Trophoblast cell (in vitro differentiated cells and primary cell): ENCODE results near the gene COX7B2.

ENCODE experiments used
- DNase-seq, 2 donors: peaks; one replicate each; pipeline ENCODE4 v3.0.0-alpha.2; 2016
- H2AFZ ChIP-seq: 2 replicates; pipeline ENCODE4 v1.6.1; 2013; ENCODE audit warnings: low read length, moderate library complexity, mild to moderate bottlenecking; ENCODE audit not compliant: insufficient read depth, poor library complexity
- H2AK5ac ChIP-seq: 2 replicates; pipeline ENCODE4 v1.6.1; 2013; ENCODE audit warnings: mild to moderate bottlenecking, low read length
- H2BK120ac ChIP-seq: 2 replicates; pipeline ENCODE4 v1.6.1; 2013; ENCODE audit warnings: low read length, mild to moderate bottlenecking, moderate library complexity; ENCODE audit not compliant: insufficient read depth, poor library complexity
- H2BK12ac ChIP-seq: 2 replicates; pipeline ENCODE4 v1.6.1; 2013; ENCODE audit warnings: mild to moderate bottlenecking, low read length, moderate library complexity
- H2BK5ac ChIP-seq: 2 replicates; pipeline ENCODE4 v1.6.1; 2013; ENCODE audit warnings: low read length, low read depth, moderate library complexity, mild to moderate bottlenecking; ENCODE audit not compliant: poor library complexity
- H3K14ac ChIP-seq: 2 replicates; pipeline ENCODE4 v1.6.1; 2013; ENCODE audit warnings: mild to moderate bottlenecking, low read length
- H3K18ac ChIP-seq: 2 replicates; pipeline ENCODE4 v1.6.1; 2013; ENCODE audit warnings: mild to moderate bottlenecking, low read length
- H3K23ac ChIP-seq: 2 replicates; pipeline ENCODE4 v1.6.1; 2013; ENCODE audit warnings: low read length
- H3K27ac ChIP-seq: 2 replicates; pipeline ENCODE4 v1.5.1; 2013; ENCODE audit warnings: low read depth, mild to moderate bottlenecking, inconsistent platforms, low read length, moderate library complexity
- H3K27me3 ChIP-seq: 2 replicates; pipeline ENCODE4 v1.6.1; 2013; ENCODE audit warnings: inconsistent platforms, mild to moderate bottlenecking, low read length, moderate library complexity; ENCODE audit not compliant: insufficient read depth
- H3K36me3 ChIP-seq, 2 experiments: 1 replicate in 1 of 2; 2 replicates in 1 of 2; pipeline ENCODE4 v1.6.1; 2013; ENCODE audit warnings: low read length in 2 of 2, mild to moderate bottlenecking in 2 of 2, moderate library complexity in 1 of 2; ENCODE audit not compliant: insufficient read depth in 2 of 2, control insufficient read depth in 1 of 2
- H3K4ac ChIP-seq: 2 replicates; pipeline ENCODE4 v1.6.1; 2013; ENCODE audit warnings: low read depth, mild to moderate bottlenecking, low read length, moderate library complexity
- H3K4me1 ChIP-seq, 2 experiments: 1 replicate in 1 of 2; 2 replicates in 1 of 2; pipeline ENCODE4 v1.6.1; 2013; ENCODE audit warnings: low read length in 2 of 2, mild to moderate bottlenecking in 2 of 2, moderate library complexity in 1 of 2; ENCODE audit not compliant: insufficient read depth in 2 of 2, control insufficient read depth in 1 of 2
- H3K4me2 ChIP-seq: 2 replicates; pipeline ENCODE4 v1.6.1; 2013; ENCODE audit warnings: inconsistent platforms, mild to moderate bottlenecking, low read length, moderate library complexity
- H3K4me3 ChIP-seq: 2 replicates; pipeline ENCODE4 v1.5.1; 2013; ENCODE audit warnings: mild to moderate bottlenecking, low read depth, low read length, inconsistent platforms
- H3K79me1 ChIP-seq: one replicate; pipeline ENCODE4 v1.6.1; 2013; ENCODE audit warnings: low read length
- H3K79me2 ChIP-seq: 2 replicates; pipeline ENCODE4 v1.6.1; 2013; ENCODE audit warnings: low read length, mild to moderate bottlenecking; ENCODE audit not compliant: control insufficient read depth, insufficient read depth, poor library complexity
- H3K9ac ChIP-seq: 2 replicates; pipeline ENCODE4 v1.6.1; 2013; ENCODE audit warnings: mild to moderate bottlenecking, low read length
- H3K9me3 ChIP-seq: 2 replicates; pipeline ENCODE4 v1.6.1; 2013; ENCODE audit warnings: low read depth, mild to moderate bottlenecking, control low read depth, inconsistent platforms, low read length; ENCODE audit not compliant: insufficient read depth
- H4K12ac ChIP-seq: 2 replicates; pipeline ENCODE4 v1.6.1; 2013; ENCODE audit warnings: low read depth, mild to moderate bottlenecking, low read length, moderate library complexity
- H4K8ac ChIP-seq: 2 replicates; pipeline ENCODE4 v1.6.1; 2013; ENCODE audit warnings: low read depth, mild to moderate bottlenecking, low read length, moderate library complexity
- H4K91ac ChIP-seq: one replicate; pipeline ENCODE4 v1.6.1; 2013; ENCODE audit warnings: low read depth, mild to moderate bottlenecking, low read length, moderate library complexity
- WGBS: extraction: QIAGEN DNeasy Blood & Tissue Kit; methylation state at CpG from one replicate; pipeline ENCODE4 v1.1.7; 2013; ENCODE audit warnings: missing lambda C conversion rate; ENCODE audit not compliant: insufficient read length, insufficient coverage; ENCODE audit errors: extremely low coverage; 5-methylcytosine and 5-hydroxymethylcytosine counted together

The COX7B2 gene

GRCh38 chr4:46908148-46908547 lies 897 bp downstream of the COX7B2 start:
- Histone ChIP-seq H3K18ac (no peak overlapping the region), H4K12ac (no peak overlapping the region), H2BK120ac (no peak overlapping the region), H3K4me1 (no peaks in the 10 kb centered on the region), H3K27ac (no peak overlapping the region), H3K27me3 (no peaks in the 10 kb centered on the region), H2AFZ (no peak overlapping the region), H3K79me1 (no peaks in the 10 kb centered on the region), H2BK5ac (no peak overlapping the region), H3K23ac (no peak overlapping the region), H4K8ac (no peak overlapping the region), H3K9ac (no peak overlapping the region), H3K4ac (no peak overlapping the region), H3K36me3 (no peaks in the 10 kb centered on the region), H4K91ac (no peak overlapping the region), H2AK5ac (no peak overlapping the region), H3K9me3 (no peaks in the 10 kb centered on the region), H3K4me3 (no peak overlapping the region), H3K14ac (no peak overlapping the region), H3K79me2 (no peaks in the 10 kb centered on the region), H2BK12ac (no peak overlapping the region), H3K4me2 (no peak overlapping the region)
- no peak for DNase-seq
- no CpG with 5 or more reads among the region's 4 CpGs for WGBS

- no peaks in the 10 kb centered on the region for H3K9me3 ChIP-seq
- H2AK5ac ChIP-seq = no peak overlapping the region
- H2BK5ac ChIP-seq = no peak overlapping the region
- H3K36me3 ChIP-seq = no peaks in the 10 kb centered on the region
- no peak overlapping the region for H4K12ac ChIP-seq
- H3K9ac ChIP-seq = no peak overlapping the region
- no peaks in the 10 kb centered on the region for H3K79me2 ChIP-seq
- H3K79me1 ChIP-seq = no peaks in the 10 kb centered on the region
- H3K27ac ChIP-seq = no peak overlapping the region
- DNase-seq = no peak
- H3K23ac ChIP-seq = no peak overlapping the region
- no peak overlapping the region for H2AFZ ChIP-seq
- H2BK12ac ChIP-seq = no peak overlapping the region
- H3K4me2 ChIP-seq = no peak overlapping the region
- no peaks in the 10 kb centered on the region for H3K27me3 ChIP-seq
- H3K4me1 ChIP-seq = no peaks in the 10 kb centered on the region
- H3K4ac ChIP-seq = no peak overlapping the region
- no CpG with 5 or more reads among the region's 1 CpG for WGBS
- no peak overlapping the region for H3K4me3 ChIP-seq
- H2BK120ac ChIP-seq = no peak overlapping the region
- H3K14ac ChIP-seq = no peak overlapping the region
- no peak overlapping the region for H4K8ac ChIP-seq
- H3K18ac ChIP-seq = no peak overlapping the region
- H4K91ac ChIP-seq = no peak overlapping the region
These were observed 9.0 kb downstream of the COX7B2 start for GRCh38 chr4:46900082-46900481.

- Histone ChIP-seq H3K36me3 (no peaks in the 10 kb centered on the region), H2BK120ac (no peak overlapping the region), H4K8ac (no peak overlapping the region), H4K12ac (no peak overlapping the region), H3K4me2 (no peak overlapping the region), H3K18ac (no peak overlapping the region), H3K79me1 (no peaks in the 10 kb centered on the region), H3K27me3 (no peaks in the 10 kb centered on the region), H3K79me2 (no peaks in the 10 kb centered on the region), H2BK12ac (no peak overlapping the region), H4K91ac (no peak overlapping the region), H3K23ac (no peak overlapping the region), H3K9me3 (no peaks in the 10 kb centered on the region), H2AFZ (no peak overlapping the region), H3K9ac (no peak overlapping the region), H3K4me3 (no peak overlapping the region), H2AK5ac (no peak overlapping the region), H3K4me1 (no peaks in the 10 kb centered on the region), H3K4ac (no peak overlapping the region), H2BK5ac (no peak overlapping the region), H3K27ac (no peak overlapping the region), H3K14ac (no peak overlapping the region)
- WGBS = no CpG with 5 or more reads among the region's 5 CpGs
- DNase-seq = no peak
These were observed 14.2 kb downstream of the COX7B2 start for GRCh38 chr4:46894826-46895225.

GRCh38 chr4:46890056-46890455 lies 19.0 kb downstream of the COX7B2 start:
- no peak overlapping the region for H4K8ac ChIP-seq
- H2BK120ac ChIP-seq = no peak overlapping the region
- H3K14ac ChIP-seq = no peak overlapping the region
- no peak overlapping the region for H3K23ac ChIP-seq
- H3K27ac ChIP-seq = no peak overlapping the region
- no peaks in the 10 kb centered on the region for H3K36me3 ChIP-seq
- H3K9ac ChIP-seq = no peak overlapping the region
- no peaks in the 10 kb centered on the region for H3K9me3 ChIP-seq
- H3K4me2 ChIP-seq = no peak overlapping the region
- no peak overlapping the region for H2AFZ ChIP-seq
- H3K4ac ChIP-seq = no peak overlapping the region
- no peak for DNase-seq
- no peaks in the 10 kb centered on the region for H3K79me2 ChIP-seq
- no peak overlapping the region for H3K4me3 ChIP-seq
- no peaks in the 10 kb centered on the region for H3K4me1 ChIP-seq
- H3K27me3 ChIP-seq = no peaks in the 10 kb centered on the region
- no peak overlapping the region for H2BK5ac ChIP-seq
- no peak overlapping the region for H4K12ac ChIP-seq
- no CpG with 5 or more reads among the region's 2 CpGs for WGBS
- no peaks in the 10 kb centered on the region for H3K79me1 ChIP-seq
- H4K91ac ChIP-seq = no peak overlapping the region
- no peak overlapping the region for H2AK5ac ChIP-seq
- no peak overlapping the region for H3K18ac ChIP-seq
- H2BK12ac ChIP-seq = no peak overlapping the region
